ENCODE results near the gene FHL3.

The FHL3 gene

DNA sequence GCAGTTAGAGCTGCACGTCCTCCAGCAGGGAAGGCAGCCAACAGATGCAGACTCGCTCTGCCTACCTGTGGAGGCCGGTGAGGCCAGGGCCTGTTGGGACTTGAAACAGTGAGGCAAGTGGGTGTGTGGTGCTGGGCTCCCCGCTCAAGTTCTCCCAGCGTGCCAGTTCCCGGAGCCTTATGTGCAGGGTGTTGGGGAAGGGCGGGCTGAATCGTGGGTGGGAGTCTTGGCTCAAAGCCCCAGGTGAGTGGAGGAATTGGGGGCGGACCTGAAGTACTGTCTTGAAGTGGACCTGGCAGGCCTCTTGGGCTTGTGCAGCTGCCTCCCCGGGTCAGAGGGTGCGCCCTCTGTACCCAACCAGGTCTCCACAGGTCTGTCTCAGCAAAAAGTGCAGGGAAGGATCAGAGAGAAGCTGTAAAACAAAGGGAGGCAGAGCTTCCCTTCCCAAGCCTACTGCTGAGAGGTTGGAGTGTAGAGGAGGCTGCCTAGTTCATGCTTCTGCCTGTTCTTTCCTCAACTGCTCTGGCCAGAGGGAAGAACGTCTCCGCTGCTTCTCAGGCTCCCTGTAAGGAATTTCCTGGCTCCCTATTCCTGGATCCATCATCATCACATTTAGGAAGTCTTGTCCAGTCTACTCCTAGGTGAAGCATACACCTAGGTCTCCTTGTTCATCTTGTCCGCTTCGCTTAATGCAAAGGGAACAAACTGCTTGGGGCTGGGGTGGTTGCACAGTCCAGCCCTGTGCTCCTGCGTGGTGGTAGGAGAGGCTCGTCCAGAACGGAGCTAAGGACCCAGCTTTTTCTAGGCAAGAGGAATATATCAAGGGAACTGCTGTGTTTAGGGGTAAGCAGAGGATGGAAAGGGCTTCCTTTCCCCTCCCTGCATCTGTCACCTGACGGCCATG, 22.1 kb upstream of the FHL3 start:
- no peak overlapping the region for H3K27ac ChIP-seq (ENCODE audit: insufficient read depth in 1 of 2, low read depth in 1 of 2, low read length in 2 of 2, poor library complexity in 1 of 2, severe bottlenecking in 2 of 2)
- no peak overlapping the region for H3K4me3 ChIP-seq (ENCODE audit: control insufficient read depth in 1 of 7, extremely low read depth in 1 of 7, insufficient read depth in 4 of 7, low read depth in 2 of 7, low read length in 6 of 7)
- DNase-seq: no peak
- H3K4me1 ChIP-seq (ENCODE audit: control extremely low read depth in 1 of 4, control insufficient read depth in 4 of 4, insufficient read depth in 4 of 4, low read length in 3 of 4): peaks cover 3 to 65% (median 33%) of the 10 kb centered on the region in 4 experiments
- H3K9me3 ChIP-seq (ENCODE audit: control extremely low read depth in 1 of 5, control insufficient read depth in 4 of 5, insufficient read depth in 2 of 5, low read depth in 1 of 5, low read length in 4 of 5): no peaks in the 10 kb centered on the region
- H3K36me3 ChIP-seq (ENCODE audit: control insufficient read depth in 4 of 4, insufficient read depth in 4 of 4, low read length in 3 of 4): peaks cover 11 to 36% (median 30%) of the 10 kb centered on the region in 4 experiments
- 90% methylated on average over 10 of the region's 19 CpGs for WGBS (ENCODE audit: insufficient coverage)
- ChIA-PET CTCF (interaction anchor here (0.6 to 23.3 kb wide), 14 partner anchors 9 to 810 kb away, joined by 3 to 445 read pairs (median 4); partner anchors contain the start of gene SF3A3), POLR2A (no interaction called here)
- peaks cover 0 to 7% (median 0%) of the 10 kb centered on the region in 5 experiments for H3K27me3 ChIP-seq (replicated peaks in 2 of 5; ENCODE audit: control insufficient read depth in 4 of 5, insufficient read depth in 5 of 5, low read length in 4 of 5)

DNA sequence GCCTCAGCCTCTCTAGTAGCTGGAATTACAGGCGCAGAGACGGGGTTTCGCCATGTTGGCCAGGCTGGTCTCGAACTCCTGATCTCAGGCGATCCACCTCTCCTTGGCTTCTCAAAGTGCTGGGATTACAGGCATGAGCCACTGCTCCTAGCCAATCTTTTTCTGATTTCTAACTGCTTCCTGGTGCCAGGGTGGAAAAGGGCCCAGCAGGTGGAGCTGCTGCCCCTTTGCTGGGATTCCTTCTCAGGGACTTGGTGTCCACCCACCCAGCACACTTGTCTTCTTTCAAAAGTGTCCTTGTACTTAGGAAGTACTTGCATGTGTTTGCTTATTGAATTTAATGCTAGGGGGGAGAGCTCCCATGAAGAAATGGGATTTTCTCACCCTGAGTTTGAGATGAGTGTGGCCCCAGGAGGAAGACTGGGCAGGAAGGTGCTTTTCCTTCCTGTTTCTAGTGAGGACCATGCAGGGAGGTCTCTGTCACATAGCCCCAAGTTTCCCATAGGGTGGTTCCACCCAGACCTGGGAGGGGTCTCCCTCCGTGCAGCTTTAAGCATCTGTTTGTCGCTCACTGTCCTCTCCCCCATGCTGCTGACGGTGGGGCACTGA, 21.4 kb upstream of the FHL3 start:
- Histone ChIP-seq H3K27me3 (replicated peaks in 2 of 5; ENCODE audit: control insufficient read depth in 4 of 5, insufficient read depth in 5 of 5, low read length in 4 of 5) (peaks cover 0 to 7% (median 0%) of the 10 kb centered on the region in 5 experiments), H3K27ac (ENCODE audit: insufficient read depth in 1 of 2, low read depth in 1 of 2, low read length in 2 of 2, poor library complexity in 1 of 2, severe bottlenecking in 2 of 2) (no peak overlapping the region), H3K9me3 (ENCODE audit: control extremely low read depth in 1 of 5, control insufficient read depth in 4 of 5, insufficient read depth in 2 of 5, low read depth in 1 of 5, low read length in 4 of 5) (no peaks in the 10 kb centered on the region), H3K4me3 (ENCODE audit: control insufficient read depth in 1 of 7, extremely low read depth in 1 of 7, insufficient read depth in 4 of 7, low read depth in 2 of 7, low read length in 6 of 7) (no peak overlapping the region), H3K4me1 (ENCODE audit: control extremely low read depth in 1 of 4, control insufficient read depth in 4 of 4, insufficient read depth in 4 of 4, low read length in 3 of 4) (peaks cover 3 to 65% (median 33%) of the 10 kb centered on the region in 4 experiments), H3K36me3 (ENCODE audit: control insufficient read depth in 4 of 4, insufficient read depth in 4 of 4, low read length in 3 of 4) (peaks cover 13 to 43% (median 36%) of the 10 kb centered on the region in 4 experiments)
- CTCF ChIA-PET: interaction anchor here (0.6 to 23.3 kb wide), 12 partner anchors 8 to 810 kb away, joined by 3 to 445 read pairs (median 6); partner anchors contain the start of gene SF3A3
- 84% methylated on average over 7 of the region's 8 CpGs for WGBS (ENCODE audit: insufficient coverage)
- POLR2A ChIA-PET: interaction anchor here (0.7 to 0.9 kb wide), 2 partner anchors 33 to 456 kb away, joined by 3 read pairs; no protein-coding TSS in a partner anchor
- peak; percentile 36 to 61 (median 59) for DNase-seq

DNA sequence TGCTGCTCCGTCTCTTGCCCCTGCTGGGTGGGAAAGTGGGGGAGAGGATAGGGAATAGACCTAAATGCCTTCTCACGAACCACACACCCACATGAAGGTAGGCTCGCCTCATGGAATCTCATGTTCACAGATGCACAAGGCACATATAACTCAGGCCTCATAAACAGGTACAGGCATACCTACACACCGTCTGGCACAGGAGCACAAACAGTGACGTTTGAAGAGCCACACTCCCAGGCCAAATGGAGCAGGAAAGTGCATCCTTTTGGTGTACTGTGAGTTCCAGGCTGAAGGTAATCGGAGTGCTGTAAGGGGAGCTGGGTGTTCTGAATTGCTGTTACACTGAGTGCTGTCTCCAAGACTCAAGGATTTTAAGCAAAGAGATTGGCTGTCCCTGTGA, 20.4 kb upstream of the FHL3 start:
- 100% methylated on average over 3 of the region's 6 CpGs for WGBS (ENCODE audit: insufficient coverage)
- peaks cover 14 to 50% (median 40%) of the 10 kb centered on the region in 4 experiments for H3K36me3 ChIP-seq (ENCODE audit: control insufficient read depth in 4 of 4, insufficient read depth in 4 of 4, low read length in 3 of 4)
- peaks cover 3 to 55% (median 27%) of the 10 kb centered on the region in 4 experiments for H3K4me1 ChIP-seq (ENCODE audit: control extremely low read depth in 1 of 4, control insufficient read depth in 4 of 4, insufficient read depth in 4 of 4, low read length in 3 of 4)
- ChIA-PET CTCF (interaction anchor here (1.1 to 23.3 kb wide), 8 partner anchors 7 to 809 kb away, joined by 4 to 445 read pairs (median 6); partner anchors contain the start of gene SF3A3), POLR2A (interaction anchor here (0.6 to 0.9 kb wide), 2 partner anchors 32 to 804 kb away, joined by 3 to 8 read pairs; no protein-coding TSS in a partner anchor)
- H3K4me3 ChIP-seq (ENCODE audit: control insufficient read depth in 1 of 7, extremely low read depth in 1 of 7, insufficient read depth in 4 of 7, low read depth in 2 of 7, low read length in 6 of 7): no peak overlapping the region
- H3K9me3 ChIP-seq (ENCODE audit: control extremely low read depth in 1 of 5, control insufficient read depth in 4 of 5, insufficient read depth in 2 of 5, low read depth in 1 of 5, low read length in 4 of 5): no peaks in the 10 kb centered on the region
- no peak for DNase-seq
- no peak overlapping the region for H3K27ac ChIP-seq (ENCODE audit: insufficient read depth in 1 of 2, low read depth in 1 of 2, low read length in 2 of 2, poor library complexity in 1 of 2, severe bottlenecking in 2 of 2)
- H3K27me3 ChIP-seq (replicated peaks in 2 of 5; ENCODE audit: control insufficient read depth in 4 of 5, insufficient read depth in 5 of 5, low read length in 4 of 5): no peaks in the 10 kb centered on the region

DNA sequence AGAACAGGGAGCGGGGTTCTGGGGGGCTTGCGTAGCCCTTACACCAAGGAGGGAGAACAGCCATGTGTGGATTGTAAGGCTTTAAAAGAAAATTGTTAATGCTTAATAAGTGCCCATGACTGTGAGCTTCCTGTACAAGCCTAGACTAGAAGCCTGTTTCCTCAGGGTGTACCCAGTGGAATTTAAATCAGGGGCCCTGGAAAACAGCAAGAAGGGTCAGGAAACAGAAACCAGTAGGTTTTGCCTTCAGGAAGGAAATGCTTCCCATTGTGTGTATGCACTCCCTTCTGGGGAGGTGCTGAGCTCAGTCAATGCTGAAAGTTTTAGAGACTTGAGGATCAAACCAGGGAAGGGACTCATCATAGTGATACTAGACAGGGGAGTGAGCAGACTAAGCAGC, 19.9 kb upstream of the FHL3 start:
- POLR2A ChIA-PET: interaction anchor here (0.5 to 0.6 kb wide), 2 partner anchors 28 to 805 kb away, joined by 3 to 8 read pairs; no protein-coding TSS in a partner anchor
- Histone ChIP-seq H3K27ac (ENCODE audit: insufficient read depth in 1 of 2, low read depth in 1 of 2, low read length in 2 of 2, poor library complexity in 1 of 2, severe bottlenecking in 2 of 2) (no peak overlapping the region), H3K36me3 (ENCODE audit: control insufficient read depth in 4 of 4, insufficient read depth in 4 of 4, low read length in 3 of 4) (peaks cover 17 to 54% (median 43%) of the 10 kb centered on the region in 4 experiments), H3K4me3 (ENCODE audit: control insufficient read depth in 1 of 7, extremely low read depth in 1 of 7, insufficient read depth in 4 of 7, low read depth in 2 of 7, low read length in 6 of 7) (no peak overlapping the region), H3K9me3 (ENCODE audit: control extremely low read depth in 1 of 5, control insufficient read depth in 4 of 5, insufficient read depth in 2 of 5, low read depth in 1 of 5, low read length in 4 of 5) (no peaks in the 10 kb centered on the region), H3K4me1 (ENCODE audit: control extremely low read depth in 1 of 4, control insufficient read depth in 4 of 4, insufficient read depth in 4 of 4, low read length in 3 of 4) (peaks cover 3 to 51% (median 22%) of the 10 kb centered on the region in 4 experiments), H3K27me3 (replicated peaks in 2 of 5; ENCODE audit: control insufficient read depth in 4 of 5, insufficient read depth in 5 of 5, low read length in 4 of 5) (no peaks in the 10 kb centered on the region)
- no peak for DNase-seq
- 100% methylated on average over 2 of the region's 2 CpGs for WGBS (ENCODE audit: insufficient coverage)
- CTCF ChIA-PET: interaction anchor here (0.5 to 23.3 kb wide), 5 partner anchors 9 to 810 kb away, joined by 3 to 445 read pairs (median 5); partner anchors contain the start of gene SF3A3

GRCh38 chr1:38022810-38023209, 17.5 kb upstream of the FHL3 start:
- ChIA-PET CTCF (interaction anchor here (1.1 to 23.3 kb wide), 5 partner anchors 9 to 133 kb away, joined by 3 to 445 read pairs (median 14); partner anchors contain the start of gene SF3A3), POLR2A (no interaction called here)
- H3K27ac ChIP-seq (ENCODE audit: insufficient read depth in 1 of 2, low read depth in 1 of 2, low read length in 2 of 2, poor library complexity in 1 of 2, severe bottlenecking in 2 of 2): no peak overlapping the region
- H3K36me3 ChIP-seq (ENCODE audit: control insufficient read depth in 4 of 4, insufficient read depth in 4 of 4, low read length in 3 of 4): peaks cover 22 to 75% (median 61%) of the 10 kb centered on the region in 4 experiments
- no peak for DNase-seq
- no peak overlapping the region for H3K4me3 ChIP-seq (ENCODE audit: control insufficient read depth in 1 of 7, extremely low read depth in 1 of 7, insufficient read depth in 4 of 7, low read depth in 2 of 7, low read length in 6 of 7)
- H3K27me3 ChIP-seq (replicated peaks in 2 of 5; ENCODE audit: control insufficient read depth in 4 of 5, insufficient read depth in 5 of 5, low read length in 4 of 5): no peaks in the 10 kb centered on the region
- peaks cover 3 to 27% (median 11%) of the 10 kb centered on the region in 4 experiments for H3K4me1 ChIP-seq (ENCODE audit: control extremely low read depth in 1 of 4, control insufficient read depth in 4 of 4, insufficient read depth in 4 of 4, low read length in 3 of 4)
- 100% methylated on average over 2 of the region's 3 CpGs for WGBS (ENCODE audit: insufficient coverage)
- H3K9me3 ChIP-seq (ENCODE audit: control extremely low read depth in 1 of 5, control insufficient read depth in 4 of 5, insufficient read depth in 2 of 5, low read depth in 1 of 5, low read length in 4 of 5): no peaks in the 10 kb centered on the region

GRCh38 chr1:38021969-38022368, 16.7 kb upstream of the FHL3 start:
- ChIA-PET POLR2A (no interaction called here), CTCF (interaction anchor here (3.4 to 23.3 kb wide), 3 partner anchors 13 to 25 kb away, joined by 18 to 445 read pairs (median 25); partner anchors contain the start of gene SF3A3)
- WGBS (ENCODE audit: insufficient coverage): 100% methylated on average over 5 of the region's 5 CpGs
- Histone ChIP-seq H3K27me3 (replicated peaks in 2 of 5; ENCODE audit: control insufficient read depth in 4 of 5, insufficient read depth in 5 of 5, low read length in 4 of 5) (no peaks in the 10 kb centered on the region), H3K4me3 (ENCODE audit: control insufficient read depth in 1 of 7, extremely low read depth in 1 of 7, insufficient read depth in 4 of 7, low read depth in 2 of 7, low read length in 6 of 7) (no peak overlapping the region), H3K27ac (ENCODE audit: insufficient read depth in 1 of 2, low read depth in 1 of 2, low read length in 2 of 2, poor library complexity in 1 of 2, severe bottlenecking in 2 of 2) (no peak overlapping the region), H3K9me3 (ENCODE audit: control extremely low read depth in 1 of 5, control insufficient read depth in 4 of 5, insufficient read depth in 2 of 5, low read depth in 1 of 5, low read length in 4 of 5) (no peaks in the 10 kb centered on the region), H3K36me3 (ENCODE audit: control insufficient read depth in 4 of 4, insufficient read depth in 4 of 4, low read length in 3 of 4) (peaks cover 22 to 83% (median 68%) of the 10 kb centered on the region in 4 experiments), H3K4me1 (ENCODE audit: control extremely low read depth in 1 of 4, control insufficient read depth in 4 of 4, insufficient read depth in 4 of 4, low read length in 3 of 4) (peaks cover 3 to 18% (median 9%) of the 10 kb centered on the region in 4 experiments)
- DNase-seq: no peak
